ENCODE results near the gene STK33.

DNA sequence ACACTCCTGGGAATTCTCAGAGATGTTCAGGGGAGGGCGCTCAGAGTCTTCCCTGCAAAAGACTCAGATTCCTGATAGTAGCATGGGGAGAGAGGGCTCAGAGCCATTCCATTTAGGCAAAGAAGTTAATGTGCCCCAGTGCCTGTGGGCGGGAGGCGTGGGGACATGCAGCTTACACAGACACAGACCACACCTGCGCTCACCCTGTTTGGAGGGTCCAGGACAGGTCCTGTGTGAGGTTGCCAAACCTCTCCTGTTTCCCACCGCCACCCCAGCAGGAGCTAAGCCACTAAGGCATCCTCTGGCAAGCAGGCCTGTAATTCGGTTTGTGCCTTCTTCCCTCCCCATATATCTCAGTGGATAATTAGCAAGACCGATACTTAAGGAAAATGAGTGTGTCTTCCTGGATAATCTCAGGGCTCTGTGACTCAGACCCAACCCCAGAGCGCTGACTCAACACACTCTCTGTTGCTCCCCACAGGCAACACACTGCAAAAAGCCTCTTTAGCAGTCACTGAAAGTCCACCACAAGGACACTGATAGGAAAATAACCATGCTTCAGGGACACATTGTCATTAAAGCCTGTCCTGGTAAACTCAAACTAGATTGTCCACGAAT lies 211.5 kb downstream of the STK33 start:
- TF ChIP-seq EZH2 (IDR thresholded peaks at IDR 0.05; ENCODE audit: borderline replicate concordance, insufficient read depth, low read length, poor library complexity, severe bottlenecking): no peak
- TF ChIP-seq CTCF (IDR thresholded peaks at IDR 0.05; ENCODE audit: poor library complexity, severe bottlenecking): no peak

Data from neural cell (in vitro differentiated cells).